Astrocyte (in vitro differentiated cells and primary cell): ENCODE results near the gene C1orf174.

ENCODE experiments used
- CTCF ChIP-seq: IDR thresholded peaks from 2 replicates; pipeline ENCODE4 v1.5.1; 2011; ENCODE audit warnings: low read depth, mild to moderate bottlenecking, inconsistent platforms, low read length, moderate library complexity; ENCODE audit not compliant: insufficient read depth
- EZH2 ChIP-seq: IDR thresholded peaks from 2 replicates; pipeline ENCODE4 v1.6.1; 2012; ENCODE audit warnings: mild to moderate bottlenecking, low read length, inconsistent platforms; ENCODE audit not compliant: insufficient read depth

DNA sequence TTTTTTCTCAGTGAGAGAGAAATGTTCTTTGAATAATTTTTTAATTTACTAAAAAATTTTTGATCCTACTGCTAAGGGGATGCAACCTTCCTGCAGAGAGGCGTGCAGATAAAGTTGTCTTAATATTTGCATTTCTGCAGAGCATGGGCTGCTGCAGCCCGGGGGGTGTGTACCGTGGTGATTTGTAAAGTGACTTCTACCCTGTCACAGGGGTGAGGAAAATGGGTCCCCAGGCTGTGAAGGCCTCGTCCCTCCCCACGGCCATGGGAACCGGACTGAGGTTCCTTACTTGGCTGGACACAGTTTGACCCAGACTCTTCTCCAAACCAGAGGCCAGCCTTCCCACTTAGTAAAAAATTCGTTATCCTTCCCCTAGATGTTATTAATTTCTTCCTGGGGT is 9.5 kb upstream of the C1orf174 start:
- no peak for TF ChIP-seq CTCF
- TF ChIP-seq EZH2, result no peak
